Eye (tissue), 1 donor: ENCODE results near the gene PAPSS1.

ENCODE experiments used
- DNase-seq: peaks from one replicate; pipeline ENCODE4 v3.0.0-alpha.2; 2015

PAPSS1 gene

GRCh38 chr4:107619731-107620130 is 100.3 kb downstream of the PAPSS1 start:
- no peak for DNase-seq

GRCh38 chr4:107619066-107619465 is 101.0 kb downstream of the PAPSS1 start:
- DNase-seq: peak; percentile 18

- no peak for DNase-seq
Observed at GRCh38 chr4:107618656-107619055, 101.4 kb downstream of the PAPSS1 start.

- DNase-seq: no peak
Observed at GRCh38 chr4:107616838-107617389, 103.1 kb downstream of the PAPSS1 start.

GRCh38 chr4:107615809-107616208 is 104.2 kb downstream of the PAPSS1 start:
- DNase-seq: no peak

GRCh38 chr4:107603430-107603829 is 116.6 kb downstream of the PAPSS1 start:
- no peak for DNase-seq

GRCh38 chr4:107600983-107601382 is 119.1 kb downstream of the PAPSS1 start:
- no peak for DNase-seq

- peak; percentile 23 for DNase-seq
Observed at GRCh38 chr4:107600436-107600835, 119.6 kb downstream of the PAPSS1 start.

- DNase-seq: no peak
Observed at GRCh38 chr4:107599841-107600240, 120.2 kb downstream of the PAPSS1 start.

- no peak for DNase-seq
Observed at GRCh38 chr4:107593230-107593629, 126.8 kb downstream of the PAPSS1 start.

GRCh38 chr4:107592519-107592918 is 127.5 kb downstream of the PAPSS1 start:
- DNase-seq: no peak

- no peak for DNase-seq
Observed at GRCh38 chr4:107589269-107589668, 130.8 kb downstream of the PAPSS1 start.

- DNase-seq: no peak
Observed at GRCh38 chr4:107586371-107586770, 133.7 kb downstream of the PAPSS1 start.

GRCh38 chr4:107579099-107579498 is 140.9 kb downstream of the PAPSS1 start:
- DNase-seq: no peak

GRCh38 chr4:107578321-107578720 is 141.7 kb downstream of the PAPSS1 start:
- DNase-seq: no peak

GRCh38 chr4:107577743-107578142 is 142.3 kb downstream of the PAPSS1 start:
- DNase-seq: no peak

- DNase-seq: no peak
Observed at GRCh38 chr4:107575243-107575642, 144.8 kb downstream of the PAPSS1 start.

- no peak for DNase-seq
Observed at GRCh38 chr4:107572281-107572680, 147.8 kb downstream of the PAPSS1 start.

- peak; percentile 59 for DNase-seq
Observed at GRCh38 chr4:107570952-107571351, 149.1 kb downstream of the PAPSS1 start.

GRCh38 chr4:107564326-107564725 is 155.7 kb downstream of the PAPSS1 start:
- DNase-seq: peak; percentile 56
